GM21723 (cell line): ENCODE results near the gene NEK8.

Experiments used
- ATAC-seq: cut with Tn5 transposase; IDR thresholded peaks from one replicate; pipeline ENCODE4 v1.9.1; 2021; ENCODE audit warnings: mild to moderate bottlenecking, moderate library complexity; ENCODE audit not compliant: unreplicated experiment

The NEK8 gene

DNA sequence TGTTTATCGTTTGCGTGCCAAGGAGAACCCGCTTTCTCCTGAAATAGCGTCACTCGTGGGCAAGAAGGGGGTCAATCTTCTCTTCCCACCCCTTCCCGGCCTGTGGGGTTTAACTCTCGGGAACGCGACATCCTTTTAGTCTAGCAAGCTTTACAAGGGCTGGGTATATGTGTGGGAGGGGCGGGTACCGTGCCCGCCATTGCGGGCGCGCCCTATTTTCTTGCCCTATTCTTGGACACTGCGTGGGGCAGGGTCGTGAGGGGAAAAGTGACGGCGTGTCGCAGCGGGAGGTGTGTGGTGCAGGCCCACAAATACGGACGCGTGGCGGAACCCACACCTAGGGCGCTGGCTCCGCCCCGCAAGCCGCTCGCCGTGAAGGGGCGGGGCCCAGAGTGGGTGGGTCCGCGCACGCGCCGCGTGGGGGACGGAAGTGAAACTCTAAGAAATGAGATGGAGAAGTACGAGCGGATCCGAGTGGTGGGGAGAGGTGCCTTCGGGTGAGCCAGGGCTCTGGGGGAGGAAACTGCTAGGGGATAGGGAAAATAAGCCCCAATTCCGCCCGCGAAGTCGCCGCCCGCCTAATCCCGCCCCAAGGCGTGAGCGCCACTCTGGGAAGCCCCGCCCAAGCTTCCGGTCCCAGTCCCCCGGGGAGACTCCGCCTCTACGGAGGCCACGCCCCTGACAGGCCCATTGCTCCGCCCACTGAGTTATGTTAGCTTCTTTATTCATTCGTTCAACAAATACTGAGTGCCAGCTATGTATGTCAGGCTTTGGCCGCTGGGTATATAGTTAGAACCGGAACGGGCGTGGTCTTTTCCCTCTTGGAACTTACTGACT, at the start of gene NEK8:
NEK8 (plus strand) TSS at position 425 of the 837 bp plus-strand sequence; CDS start at position 451, 26 bp downstream.
- ATAC-seq, result peak; percentile 37

DNA sequence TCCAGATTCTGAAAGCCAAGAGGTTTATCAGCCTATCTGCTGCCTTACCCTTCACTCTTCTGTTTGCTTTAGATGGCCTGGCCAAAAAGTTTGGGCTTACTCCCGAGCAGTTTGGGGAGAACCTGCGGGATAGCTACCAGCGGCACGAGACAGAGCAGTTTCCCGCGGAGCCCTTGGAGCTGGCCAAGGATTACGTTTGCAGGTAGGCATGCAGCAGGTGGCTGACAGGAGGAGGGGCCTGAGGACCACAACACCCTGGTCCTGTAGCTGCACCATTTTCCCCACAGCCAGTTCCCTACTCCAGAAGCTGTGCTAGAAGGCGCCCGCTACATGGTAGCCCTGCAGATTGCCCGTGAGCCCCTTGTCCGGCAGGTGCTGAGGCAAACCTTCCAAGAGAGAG, 45.9 kb upstream of the NEK8 start:
- ATAC-seq, result no peak

- ATAC-seq, result no peak
These were observed 43.6 kb upstream of the NEK8 start for GRCh38 chr17:28684963-28685362.

GRCh38 chr17:28685366-28685765, 43.2 kb upstream of the NEK8 start:
- no peak for ATAC-seq

DNA sequence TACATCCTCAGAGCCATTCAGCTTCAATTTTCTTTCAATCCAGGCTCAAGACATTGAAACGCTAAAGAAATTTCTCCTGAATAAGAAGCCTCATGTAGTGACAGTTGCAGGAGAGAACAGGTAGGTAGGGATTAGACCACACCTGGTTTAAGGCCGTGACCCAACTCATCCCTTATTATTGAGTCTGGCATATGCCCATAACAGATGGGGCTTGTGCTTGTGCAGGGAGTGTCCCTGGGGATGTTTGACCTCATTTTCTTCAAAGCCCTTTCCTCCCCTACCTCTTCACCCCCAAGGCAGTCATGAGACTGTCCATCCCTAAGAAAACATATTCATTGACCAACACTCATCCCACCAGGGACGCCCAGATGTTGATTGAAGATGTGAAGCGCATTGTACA, 42.3 kb upstream of the NEK8 start:
- ATAC-seq, result no peak

DNA sequence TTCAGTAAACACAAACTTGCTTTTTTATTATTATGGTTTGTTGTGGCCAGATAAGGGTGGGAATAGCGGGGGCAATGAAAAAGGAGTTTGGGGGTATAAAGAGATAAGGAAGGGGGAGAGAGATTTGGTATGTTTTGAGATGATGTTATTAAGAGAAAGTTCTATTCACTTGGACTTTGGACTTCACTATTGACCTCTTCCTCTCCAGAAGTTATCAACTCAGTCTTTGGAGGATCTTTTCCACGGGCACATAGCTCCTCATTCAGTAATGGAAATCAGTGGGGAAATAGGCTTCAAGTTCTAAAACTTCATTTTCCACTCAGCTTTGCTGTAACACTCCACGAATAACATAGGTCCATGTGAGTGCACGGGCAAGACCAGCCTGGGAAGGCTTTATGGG, 40.1 kb upstream of the NEK8 start:
- ATAC-seq, result no peak

DNA sequence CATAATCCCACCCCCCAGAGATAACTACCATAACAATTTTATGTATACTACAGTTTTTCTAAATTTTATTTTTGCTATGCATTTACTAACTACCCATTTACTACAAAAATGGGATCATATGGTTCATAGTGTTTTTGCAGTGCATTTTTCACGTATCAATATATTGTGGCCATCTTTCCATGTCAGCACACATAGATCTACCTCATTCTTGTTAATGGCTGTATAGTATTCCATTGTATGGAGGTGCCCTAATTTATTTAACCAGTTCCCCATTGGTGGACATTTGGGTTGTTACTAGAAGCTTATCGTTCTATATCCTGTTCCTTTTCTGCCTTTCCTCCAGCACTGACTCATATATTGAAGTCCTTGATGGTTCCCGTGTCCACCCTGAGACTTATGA, 39.6 kb upstream of the NEK8 start:
- ATAC-seq, result no peak

GRCh38 chr17:28693869-28694268, 34.7 kb upstream of the NEK8 start:
- no peak for ATAC-seq

- ATAC-seq, result no peak
These were observed 30.2 kb upstream of the NEK8 start for GRCh38 chr17:28698253-28698941.

GRCh38 chr17:28700278-28700677, 28.3 kb upstream of the NEK8 start:
- no peak for ATAC-seq

GRCh38 chr17:28700830-28701492, 27.6 kb upstream of the NEK8 start:
- no peak for ATAC-seq

GRCh38 chr17:28702026-28702751, 26.4 kb upstream of the NEK8 start:
- no peak for ATAC-seq

DNA sequence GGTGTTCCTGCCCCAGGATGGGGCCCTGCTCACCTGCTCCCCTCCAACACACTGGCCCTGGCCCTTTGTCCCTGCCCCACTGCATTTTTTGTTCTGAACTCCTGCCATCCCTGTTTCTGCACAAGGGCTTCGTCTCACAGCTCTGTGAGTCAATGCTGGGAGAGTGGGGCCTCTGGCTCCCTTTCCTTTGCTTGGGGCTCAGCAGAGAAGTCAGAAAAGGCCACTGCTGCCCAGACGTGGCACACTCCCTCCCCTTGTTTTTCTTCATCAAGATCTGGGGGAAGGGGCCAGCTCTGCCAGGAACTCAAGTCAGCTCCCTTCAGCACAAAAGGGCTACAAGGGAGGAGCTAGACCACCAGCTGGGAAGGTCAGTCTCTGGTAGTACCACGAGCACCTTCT, 25.8 kb upstream of the NEK8 start:
- no peak for ATAC-seq

DNA sequence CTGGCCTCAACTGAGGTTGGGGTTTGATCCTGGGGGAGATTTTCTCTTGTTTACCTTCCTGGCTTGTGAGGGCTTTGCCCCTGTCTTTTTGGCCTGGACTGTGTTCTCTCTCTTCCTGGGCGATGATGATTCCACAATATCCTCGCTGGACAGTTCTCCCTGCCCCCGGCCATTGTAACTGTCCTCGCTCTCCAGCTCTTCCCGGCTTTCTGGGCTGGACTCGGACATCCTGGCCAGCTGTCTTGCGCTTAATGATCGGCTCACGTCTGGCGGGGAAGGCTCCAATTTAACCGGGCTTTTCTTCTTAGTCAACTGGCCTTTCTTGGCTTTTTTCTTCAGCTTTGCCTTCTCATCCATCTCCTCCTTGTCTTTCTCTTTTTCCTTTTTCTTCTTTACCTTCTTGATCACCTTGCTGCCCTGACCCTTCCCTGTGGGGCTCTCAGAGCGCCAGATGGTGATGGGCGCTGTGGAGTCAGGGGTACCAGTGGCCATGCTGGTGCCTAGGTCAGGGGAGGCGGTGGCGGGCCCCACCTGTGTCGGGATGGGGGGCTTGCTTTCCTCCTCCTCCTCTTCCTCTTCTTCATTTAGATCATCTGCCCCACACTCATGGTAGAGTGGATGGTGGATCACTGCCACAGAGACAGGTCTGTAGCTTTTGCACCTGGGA, 24.9 kb upstream of the NEK8 start:
- ATAC-seq, result no peak

DNA sequence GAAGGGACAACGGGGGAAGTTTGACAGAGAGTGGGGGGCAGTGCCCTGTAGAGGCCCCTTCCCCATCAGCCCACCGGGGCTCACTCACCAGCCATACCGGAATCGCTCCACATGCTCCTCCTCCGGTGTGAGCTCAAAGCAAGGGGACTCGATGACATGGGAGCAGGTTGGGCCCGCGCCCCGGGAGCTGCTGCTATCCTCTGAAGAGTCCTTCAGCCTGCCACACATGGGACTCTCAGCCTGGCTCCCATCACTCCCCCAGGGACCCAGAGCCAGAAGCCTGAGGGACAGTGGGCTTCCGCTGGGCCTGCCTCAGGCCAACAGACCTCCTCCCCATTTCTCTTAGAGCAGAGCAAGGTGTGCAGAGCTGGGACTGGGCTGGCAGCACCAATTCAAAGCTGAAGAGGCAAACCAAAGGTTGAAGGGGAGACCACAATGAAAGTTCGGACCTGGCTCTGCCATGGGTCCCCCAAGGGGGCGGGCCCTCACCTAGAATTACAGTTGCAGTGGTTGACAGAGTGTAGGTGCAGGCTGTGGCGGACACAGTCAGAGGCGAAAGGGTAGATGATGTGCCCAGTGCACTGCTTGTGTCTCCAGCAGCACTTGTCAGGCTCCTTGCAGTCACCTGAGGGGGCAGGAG, 24.2 kb upstream of the NEK8 start:
- ATAC-seq, result no peak

GRCh38 chr17:28705074-28705659, 23.4 kb upstream of the NEK8 start:
- ATAC-seq, result no peak

- no peak for ATAC-seq
These were observed 22.8 kb upstream of the NEK8 start for GRCh38 chr17:28705728-28706334.

- ATAC-seq, result no peak
These were observed 21.9 kb upstream of the NEK8 start for GRCh38 chr17:28706471-28707338.
